ENCODE data around the gene POLR1G. TPM values are rescaled to one million over a fixed set of nuclear protein-coding genes. Genes with fewer than 3 reads are reported as not detected.
A peak's percentile ranks its signal among the peaks of the same experiment; 100 is the strongest.

The POLR1G gene
- total and polyA plus RNA-seq, 4 donors = 2.3 to 9.5 (median 8.8) TPM

DNA sequence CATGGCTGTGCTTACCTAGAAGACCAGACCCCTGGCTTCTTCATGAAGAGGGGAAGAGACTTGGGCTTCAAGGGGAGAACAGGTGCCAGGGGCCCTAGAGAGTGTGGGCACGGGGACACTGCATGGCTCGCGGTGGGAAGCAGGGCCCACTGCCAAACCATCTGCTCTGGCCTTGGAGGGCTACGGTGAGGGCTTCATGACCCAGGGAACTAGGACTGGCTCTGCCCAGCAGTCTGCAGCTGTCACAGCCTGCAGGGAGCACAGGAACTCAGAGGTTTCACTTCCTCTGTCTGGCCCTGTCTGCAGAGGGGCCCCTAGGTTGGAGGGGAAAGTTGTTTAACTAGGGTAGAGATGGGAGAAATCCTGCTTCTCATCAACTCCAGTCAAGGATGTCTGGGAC lies 13.0 kb downstream of the POLR1G start:
- Histone ChIP-seq H3K4me3 (ENCODE audit: low read depth, low read length) (no peak overlapping the region), H3K27ac (ENCODE audit: low read depth, low read length) (no peak overlapping the region), H3K27me3 (ENCODE audit: control insufficient read depth, insufficient read depth, low read length) (no peaks in the 10 kb centered on the region), H3K36me3 (ENCODE audit: control insufficient read depth, insufficient read depth, low read length) (peaks cover 74% of the 10 kb centered on the region), H3K9me3 (ENCODE audit: control insufficient read depth, insufficient read depth, low read length) (no peaks in the 10 kb centered on the region), H3K4me1 (ENCODE audit: control insufficient read depth, insufficient read depth, low read length) (peaks cover 25% of the 10 kb centered on the region)
- 71% methylated on average over 4 of the region's 4 CpGs for WGBS (ENCODE audit: insufficient coverage)
- no peak for DNase-seq (ENCODE audit: low read depth in 4 of 6, low spot score in 6 of 6)

DNA sequence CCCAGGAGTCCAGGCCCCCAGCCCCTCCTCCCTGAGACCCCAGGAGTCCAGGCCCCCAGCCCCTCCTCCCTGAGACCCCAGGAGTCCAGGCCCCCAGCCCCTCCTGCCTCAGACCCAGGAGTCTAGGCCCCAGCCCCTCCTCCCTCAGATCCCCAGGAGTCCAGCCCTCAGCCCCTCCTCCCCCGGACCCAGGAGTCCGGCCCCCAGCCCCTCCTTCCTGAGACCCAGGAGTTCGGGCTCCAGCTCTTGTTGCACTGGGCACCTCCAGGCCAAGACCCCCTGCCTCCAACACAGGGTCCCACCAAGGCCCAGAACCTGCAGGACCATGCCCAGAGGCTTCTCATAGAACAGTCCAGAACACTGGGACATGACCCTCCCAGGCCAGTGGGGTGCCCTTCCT lies 13.5 kb downstream of the POLR1G start:
- Histone ChIP-seq H3K36me3 (ENCODE audit: control insufficient read depth, insufficient read depth, low read length) (peaks cover 69% of the 10 kb centered on the region), H3K4me3 (ENCODE audit: low read depth, low read length) (no peak overlapping the region), H3K27me3 (ENCODE audit: control insufficient read depth, insufficient read depth, low read length) (no peaks in the 10 kb centered on the region), H3K27ac (ENCODE audit: low read depth, low read length) (no peak overlapping the region), H3K4me1 (ENCODE audit: control insufficient read depth, insufficient read depth, low read length) (peaks cover 26% of the 10 kb centered on the region), H3K9me3 (ENCODE audit: control insufficient read depth, insufficient read depth, low read length) (no peaks in the 10 kb centered on the region)
- DNase-seq (ENCODE audit: low read depth in 4 of 6, low spot score in 6 of 6) = no peak
- WGBS (ENCODE audit: insufficient coverage) = 50% methylated on average over 3 of the region's 3 CpGs

DNA sequence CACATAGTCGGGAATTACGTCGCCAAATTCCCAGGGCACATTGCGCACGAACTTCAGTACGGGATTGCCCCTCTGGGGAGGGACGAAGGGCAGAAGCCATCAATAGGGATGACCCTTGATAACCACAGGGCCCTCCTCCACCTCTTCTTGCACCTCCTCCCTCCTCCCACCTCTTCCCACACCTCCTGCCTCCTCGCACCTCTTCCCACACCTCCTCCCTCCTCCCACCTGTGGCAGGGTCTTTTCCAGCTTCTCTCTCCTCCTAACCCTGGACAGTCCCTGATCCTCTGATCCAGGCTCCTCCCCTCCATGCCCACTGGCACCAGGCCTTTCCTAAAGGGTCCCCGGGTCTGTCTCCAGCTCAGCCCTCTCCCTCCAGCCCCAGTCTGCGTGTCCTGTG lies 13.9 kb downstream of the POLR1G start:
- WGBS (ENCODE audit: insufficient coverage) = 84% methylated on average over 8 of the region's 10 CpGs
- Histone ChIP-seq H3K4me3 (ENCODE audit: low read depth, low read length) (no peak overlapping the region), H3K27ac (ENCODE audit: low read depth, low read length) (no peak overlapping the region), H3K36me3 (ENCODE audit: control insufficient read depth, insufficient read depth, low read length) (peaks cover 67% of the 10 kb centered on the region), H3K27me3 (ENCODE audit: control insufficient read depth, insufficient read depth, low read length) (no peaks in the 10 kb centered on the region), H3K9me3 (ENCODE audit: control insufficient read depth, insufficient read depth, low read length) (no peaks in the 10 kb centered on the region), H3K4me1 (ENCODE audit: control insufficient read depth, insufficient read depth, low read length) (peaks cover 26% of the 10 kb centered on the region)
- no peak for DNase-seq (ENCODE audit: low read depth in 4 of 6, low spot score in 6 of 6)

DNA sequence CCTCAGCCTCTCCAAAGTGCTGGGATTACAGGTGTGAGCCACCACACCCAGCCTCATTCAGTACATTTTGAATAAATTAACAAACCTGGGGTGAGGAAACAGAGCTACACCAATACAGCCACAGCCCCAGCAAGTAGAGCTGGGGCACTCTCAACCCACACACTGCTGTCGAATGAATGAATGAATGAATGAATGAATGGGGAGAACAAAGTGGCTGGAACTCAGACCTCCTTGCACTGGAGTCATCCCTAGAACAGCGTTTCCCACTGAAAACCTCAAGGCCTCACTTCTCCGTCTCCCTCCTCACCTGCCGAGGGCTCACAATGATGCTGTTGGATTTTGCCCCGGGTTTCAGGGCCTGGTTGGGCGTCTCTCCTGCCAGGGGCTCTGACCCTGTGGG lies 14.4 kb downstream of the POLR1G start:
- Histone ChIP-seq H3K36me3 (ENCODE audit: control insufficient read depth, insufficient read depth, low read length) (peaks cover 61% of the 10 kb centered on the region), H3K27me3 (ENCODE audit: control insufficient read depth, insufficient read depth, low read length) (no peaks in the 10 kb centered on the region), H3K27ac (ENCODE audit: low read depth, low read length) (no peak overlapping the region), H3K4me1 (ENCODE audit: control insufficient read depth, insufficient read depth, low read length) (peaks cover 26% of the 10 kb centered on the region), H3K9me3 (ENCODE audit: control insufficient read depth, insufficient read depth, low read length) (no peaks in the 10 kb centered on the region), H3K4me3 (ENCODE audit: low read depth, low read length) (no peak overlapping the region)
- DNase-seq (ENCODE audit: low read depth in 4 of 6, low spot score in 6 of 6) = no peak
- 95% methylated on average over 4 of the region's 6 CpGs for WGBS (ENCODE audit: insufficient coverage)

DNA sequence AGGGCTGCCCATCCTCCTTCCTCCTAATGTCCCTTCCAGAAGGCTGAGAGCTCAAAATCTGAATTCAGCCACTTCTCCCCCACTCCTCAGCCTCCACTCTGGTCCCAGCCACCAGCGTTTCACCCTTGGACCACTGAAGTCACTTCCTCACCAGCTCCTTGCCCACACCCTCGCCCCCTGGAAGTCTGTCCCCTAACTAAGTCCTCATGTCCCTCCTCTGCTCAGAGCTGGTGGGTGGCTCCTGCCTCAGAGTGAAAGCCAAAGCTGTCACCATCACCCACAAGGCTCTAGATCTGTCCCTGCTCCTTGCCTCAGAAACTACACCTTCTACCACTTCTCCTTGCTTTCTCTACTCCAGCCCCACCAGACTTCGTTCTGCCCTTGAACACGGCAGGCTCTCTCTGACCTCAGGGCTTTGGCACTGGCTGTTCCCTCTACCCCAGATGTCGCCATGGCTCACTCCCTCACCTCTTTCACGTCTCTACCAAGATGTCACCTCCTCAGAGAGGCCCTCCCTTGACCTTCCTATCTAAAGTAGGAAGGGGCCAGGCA lies 15.6 kb downstream of the POLR1G start:
- no peak overlapping the region for H3K4me3 ChIP-seq (ENCODE audit: low read depth, low read length)
- H3K9me3 ChIP-seq (ENCODE audit: control insufficient read depth, insufficient read depth, low read length) = no peaks in the 10 kb centered on the region
- H3K4me1 ChIP-seq (ENCODE audit: control insufficient read depth, insufficient read depth, low read length) = peaks cover 26% of the 10 kb centered on the region
- peaks cover 50% of the 10 kb centered on the region for H3K36me3 ChIP-seq (ENCODE audit: control insufficient read depth, insufficient read depth, low read length)
- H3K27me3 ChIP-seq (ENCODE audit: control insufficient read depth, insufficient read depth, low read length) = no peaks in the 10 kb centered on the region
- WGBS (ENCODE audit: insufficient coverage) = 100% methylated on average over 5 of the region's 6 CpGs
- H3K27ac ChIP-seq (ENCODE audit: low read depth, low read length) = no peak overlapping the region
- DNase-seq (ENCODE audit: low read depth in 4 of 6, low spot score in 6 of 6) = no peak

DNA sequence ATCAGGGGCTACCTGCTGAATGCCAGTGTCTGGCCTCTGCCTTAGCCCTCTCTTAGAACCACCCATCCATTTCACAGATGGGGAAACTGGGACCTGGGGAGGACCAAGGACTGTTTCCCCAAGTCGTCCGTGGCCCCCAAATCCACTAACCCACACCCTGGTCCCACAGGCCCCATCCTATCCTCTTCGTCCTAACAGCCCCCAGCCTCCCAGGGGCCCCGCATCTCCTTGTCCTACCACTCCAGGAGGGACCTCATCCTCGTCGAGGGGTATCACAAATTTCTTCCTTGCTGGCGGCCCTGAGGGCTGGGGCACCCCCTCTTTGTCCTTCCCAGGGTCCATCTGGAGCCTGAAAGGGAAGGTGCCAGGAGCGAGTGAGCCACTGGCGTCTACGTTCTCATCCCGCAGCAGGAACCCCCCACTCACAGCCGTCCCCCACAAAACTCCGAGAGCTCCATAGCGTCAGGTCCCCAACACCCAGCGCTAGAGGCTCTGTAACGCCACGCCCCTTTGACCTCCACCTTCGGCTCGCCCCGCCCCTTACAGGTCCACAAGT lies 16.7 kb downstream of the POLR1G start:
- DNase-seq (ENCODE audit: low read depth in 4 of 6, low spot score in 6 of 6) = no peak
- H3K27me3 ChIP-seq (ENCODE audit: control insufficient read depth, insufficient read depth, low read length) = peaks cover under 1% of the 10 kb centered on the region
- peak overlapping the region; percentile 75 for H3K4me3 ChIP-seq (ENCODE audit: low read depth, low read length)
- peak overlapping the region; percentile 88 for H3K27ac ChIP-seq (ENCODE audit: low read depth, low read length)
- peaks cover 41% of the 10 kb centered on the region for H3K36me3 ChIP-seq (ENCODE audit: control insufficient read depth, insufficient read depth, low read length)
- 7% methylated on average over 20 of the region's 20 CpGs for WGBS (ENCODE audit: insufficient coverage)
- peaks cover 29% of the 10 kb centered on the region for H3K4me1 ChIP-seq (ENCODE audit: control insufficient read depth, insufficient read depth, low read length)
- no peaks in the 10 kb centered on the region for H3K9me3 ChIP-seq (ENCODE audit: control insufficient read depth, insufficient read depth, low read length)

DNA sequence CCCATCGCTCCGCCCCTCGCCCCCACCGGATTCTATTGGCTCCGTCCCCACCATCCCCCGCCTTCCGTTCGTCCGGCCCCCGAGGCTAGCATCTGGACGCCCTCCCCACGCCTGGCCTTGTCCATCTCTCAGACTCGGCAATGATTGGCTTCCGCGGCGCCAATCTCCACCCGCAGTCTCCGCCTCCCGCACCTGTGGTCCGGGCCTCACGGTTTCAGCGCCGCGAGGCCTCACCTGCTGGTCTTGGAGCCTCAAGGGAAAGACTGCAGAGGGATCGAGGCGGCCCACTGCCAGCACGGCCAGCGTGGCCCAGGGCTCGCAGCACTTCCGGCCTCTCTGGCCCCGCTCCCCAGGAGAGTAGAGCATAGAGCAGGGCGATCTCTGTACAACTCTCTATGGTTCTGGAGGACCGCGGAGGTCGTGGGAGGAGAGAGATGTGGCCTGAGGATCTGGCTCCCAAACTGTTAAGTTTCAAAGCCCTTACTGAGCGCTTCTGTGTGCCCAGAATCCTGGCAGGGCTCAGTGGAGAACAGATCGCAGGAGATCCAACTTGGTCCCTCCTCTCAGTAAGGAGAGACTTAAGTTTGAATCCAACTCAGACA lies 17.2 kb downstream of the POLR1G start, which contains the start of gene ERCC1:
TSS of gene ERCC1 (minus strand) at position 329 of the 602 bp plus-strand sequence. CDS start 543 bp downstream, outside the sequence.
- 0% methylated on average over 37 of the region's 37 CpGs for WGBS (ENCODE audit: insufficient coverage)
- peaks cover 33% of the 10 kb centered on the region for H3K4me1 ChIP-seq (ENCODE audit: control insufficient read depth, insufficient read depth, low read length)
- peak in 5 of 6 donors; percentile 74 to 97 (median 81) for DNase-seq (ENCODE audit: low read depth in 4 of 6, low spot score in 6 of 6)
- peaks cover 35% of the 10 kb centered on the region for H3K36me3 ChIP-seq (ENCODE audit: control insufficient read depth, insufficient read depth, low read length)
- H3K4me3 ChIP-seq (ENCODE audit: low read depth, low read length) = peak within 1 kb of the TSS; percentile 75
- H3K27me3 ChIP-seq (ENCODE audit: control insufficient read depth, insufficient read depth, low read length) = peaks cover 6% of the 10 kb centered on the region
- no peaks in the 10 kb centered on the region for H3K9me3 ChIP-seq (ENCODE audit: control insufficient read depth, insufficient read depth, low read length)
- peak within 1 kb of the TSS; percentile 88 for H3K27ac ChIP-seq (ENCODE audit: low read depth, low read length)

DNA sequence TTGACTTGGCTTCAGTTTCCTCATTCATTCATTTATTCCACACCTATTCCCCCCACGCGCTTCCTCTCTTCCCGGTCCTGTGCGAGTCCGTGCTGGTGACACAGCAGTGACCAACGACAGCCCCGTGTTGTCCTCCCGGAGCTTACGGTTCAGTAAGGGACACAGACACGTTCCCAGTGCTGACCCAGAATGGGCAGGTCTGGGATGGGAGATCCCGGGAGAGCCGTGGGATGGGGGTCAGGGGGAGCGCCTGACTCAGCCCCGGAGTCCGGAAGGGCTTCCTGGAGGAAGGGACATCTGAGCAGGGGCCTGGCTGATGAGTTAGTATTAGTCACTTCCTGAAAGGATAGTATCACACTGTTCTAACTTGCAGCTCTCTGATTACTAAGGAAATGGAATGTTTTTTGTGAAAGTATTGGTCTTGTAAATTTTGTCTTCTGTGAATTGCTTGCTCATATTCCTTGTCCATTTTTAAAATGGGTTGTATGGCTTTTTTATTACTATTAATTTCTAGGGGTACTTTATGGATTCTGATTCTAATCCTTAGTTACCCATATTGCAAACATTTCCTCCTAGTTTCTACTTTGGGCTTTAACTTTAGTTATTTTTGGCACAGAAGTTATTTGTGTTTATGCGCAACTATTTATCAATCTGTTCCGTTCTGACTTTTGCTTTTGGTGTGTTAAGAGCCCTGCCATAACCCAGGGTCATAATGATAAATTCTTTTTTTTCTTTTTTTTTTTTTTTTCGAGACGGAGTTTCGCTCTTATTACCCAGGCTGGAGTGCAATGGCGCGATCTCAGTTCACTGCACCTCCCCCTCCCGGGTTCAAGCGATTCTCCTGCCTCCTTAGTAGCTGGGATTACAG lies 18.0 kb downstream of the POLR1G start:
- Histone ChIP-seq H3K27me3 (ENCODE audit: control insufficient read depth, insufficient read depth, low read length) (peaks cover 13% of the 10 kb centered on the region), H3K4me3 (ENCODE audit: low read depth, low read length) (peak overlapping the region; percentile 75), H3K36me3 (ENCODE audit: control insufficient read depth, insufficient read depth, low read length) (peaks cover 27% of the 10 kb centered on the region), H3K9me3 (ENCODE audit: control insufficient read depth, insufficient read depth, low read length) (no peaks in the 10 kb centered on the region), H3K27ac (ENCODE audit: low read depth, low read length) (peak overlapping the region; percentile 88), H3K4me1 (ENCODE audit: control insufficient read depth, insufficient read depth, low read length) (peaks cover 37% of the 10 kb centered on the region)
- no peak for DNase-seq (ENCODE audit: low read depth in 4 of 6, low spot score in 6 of 6)
- 3% methylated on average over 15 of the region's 24 CpGs for WGBS (ENCODE audit: insufficient coverage)

DNA sequence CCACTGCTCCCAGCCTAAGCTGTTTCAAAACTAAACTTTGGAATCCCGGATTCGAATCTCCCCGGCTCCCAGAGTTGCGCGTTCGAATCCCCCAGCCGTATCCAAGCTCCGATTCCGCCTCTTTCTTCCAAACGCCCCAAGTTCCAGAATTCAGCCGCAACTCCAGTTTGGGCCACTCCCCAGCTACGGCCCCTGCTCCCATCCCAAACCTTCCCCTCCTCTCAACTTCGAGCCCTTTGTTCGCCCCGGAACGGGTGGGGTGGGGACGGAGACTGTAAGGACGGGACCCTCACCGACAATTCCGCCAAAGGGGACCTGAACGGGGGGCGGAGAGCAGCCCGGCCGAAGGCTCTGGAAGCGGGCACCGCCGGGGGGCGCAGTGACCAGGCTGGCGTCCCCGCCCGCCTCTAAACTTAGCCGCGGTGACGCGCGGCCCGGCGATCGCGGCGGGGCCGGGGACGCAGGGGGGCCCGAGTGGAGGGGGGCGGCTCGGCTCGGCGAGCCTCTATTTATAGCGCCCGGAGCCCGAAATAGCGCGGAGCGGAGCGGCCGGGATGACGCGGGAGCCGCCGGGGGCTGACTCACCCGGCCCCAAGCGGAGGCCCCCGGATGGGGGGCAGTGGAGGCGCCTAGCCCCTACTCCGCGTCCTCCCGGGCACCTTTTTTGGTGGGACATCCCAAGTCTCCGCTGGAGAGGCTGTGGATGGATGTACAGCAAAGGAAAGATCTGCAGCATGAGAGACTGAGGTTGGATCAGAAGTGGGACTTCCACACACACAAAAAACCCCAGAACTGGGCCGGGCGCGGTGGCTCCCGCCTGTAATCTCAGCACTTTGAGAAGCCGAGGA lies 22.2 kb downstream of the POLR1G start:
- Histone ChIP-seq H3K27ac (ENCODE audit: low read depth, low read length) (peak overlapping the region; percentile 33), H3K4me1 (ENCODE audit: control insufficient read depth, insufficient read depth, low read length) (peaks cover 19% of the 10 kb centered on the region), H3K27me3 (ENCODE audit: control insufficient read depth, insufficient read depth, low read length) (peaks cover 18% of the 10 kb centered on the region), H3K36me3 (ENCODE audit: control insufficient read depth, insufficient read depth, low read length) (no peaks in the 10 kb centered on the region), H3K9me3 (ENCODE audit: control insufficient read depth, insufficient read depth, low read length) (no peaks in the 10 kb centered on the region), H3K4me3 (ENCODE audit: low read depth, low read length) (peak overlapping the region; percentile 52)
- peak in 1 of 6 donors; percentile 40 for DNase-seq (ENCODE audit: low read depth in 4 of 6, low spot score in 6 of 6)
- WGBS (ENCODE audit: insufficient coverage) = 2% methylated on average over 69 of the region's 73 CpGs

Measured in spinal cord (tissue), 10 donors.